Measurements from ENCODE around the gene DGKB.

DGKB gene

GRCh38 chr7:14510268-14510667 is 392.3 kb downstream of the DGKB start:
- Histone ChIP-seq H3K27me3 (ENCODE audit: control insufficient read depth in 1 of 2, insufficient read depth in 2 of 2, low read length in 2 of 2) (no peaks in the 10 kb centered on the region), H3K36me3 (ENCODE audit: control insufficient read depth in 1 of 2, insufficient read depth in 2 of 2, low read length in 2 of 2) (no peaks in the 10 kb centered on the region), H3K9me3 (ENCODE audit: control insufficient read depth in 1 of 2, low read length in 2 of 2) (peaks cover 0 to 5% of the 10 kb centered on the region in 2 donors), H3K27ac (ENCODE audit: low read depth, low read length) (no peak overlapping the region), H3K4me1 (ENCODE audit: control insufficient read depth in 1 of 2, insufficient read depth in 2 of 2, low read length in 2 of 2) (no peaks in the 10 kb centered on the region), H3K4me3 (ENCODE audit: low read depth in 1 of 2, low read length in 2 of 2) (no peak overlapping the region), H3K9ac (ENCODE audit: low read depth in 1 of 2, low read length in 2 of 2) (no peak overlapping the region)

DNA sequence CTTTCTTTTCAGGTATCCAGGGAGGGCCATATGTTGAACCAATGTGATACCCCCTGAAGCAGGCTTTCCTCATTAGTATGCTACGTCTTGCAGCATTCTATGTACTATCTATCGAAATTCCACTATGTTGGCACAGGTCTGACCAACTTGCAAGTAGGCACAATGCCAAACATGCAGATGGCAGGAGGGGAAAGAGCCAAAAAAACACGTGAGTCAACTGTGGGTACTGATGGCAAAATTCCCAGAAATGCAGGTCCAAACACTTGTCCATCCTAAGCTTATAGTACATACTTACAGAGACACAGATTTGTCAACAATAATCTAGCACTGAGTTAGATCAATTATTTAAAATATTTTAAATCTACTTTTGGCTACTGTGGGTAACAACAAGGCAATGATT is 394.9 kb downstream of the DGKB start:
- Histone ChIP-seq H3K36me3 (ENCODE audit: control insufficient read depth in 1 of 2, insufficient read depth in 2 of 2, low read length in 2 of 2) (no peaks in the 10 kb centered on the region), H3K4me3 (ENCODE audit: low read depth in 1 of 2, low read length in 2 of 2) (no peak overlapping the region), H3K27me3 (ENCODE audit: control insufficient read depth in 1 of 2, insufficient read depth in 2 of 2, low read length in 2 of 2) (no peaks in the 10 kb centered on the region), H3K9me3 (ENCODE audit: control insufficient read depth in 1 of 2, low read length in 2 of 2) (peaks cover 0 to 5% of the 10 kb centered on the region in 2 donors), H3K27ac (ENCODE audit: low read depth, low read length) (no peak overlapping the region), H3K4me1 (ENCODE audit: control insufficient read depth in 1 of 2, insufficient read depth in 2 of 2, low read length in 2 of 2) (no peaks in the 10 kb centered on the region), H3K9ac (ENCODE audit: low read depth in 1 of 2, low read length in 2 of 2) (no peak overlapping the region)

DNA sequence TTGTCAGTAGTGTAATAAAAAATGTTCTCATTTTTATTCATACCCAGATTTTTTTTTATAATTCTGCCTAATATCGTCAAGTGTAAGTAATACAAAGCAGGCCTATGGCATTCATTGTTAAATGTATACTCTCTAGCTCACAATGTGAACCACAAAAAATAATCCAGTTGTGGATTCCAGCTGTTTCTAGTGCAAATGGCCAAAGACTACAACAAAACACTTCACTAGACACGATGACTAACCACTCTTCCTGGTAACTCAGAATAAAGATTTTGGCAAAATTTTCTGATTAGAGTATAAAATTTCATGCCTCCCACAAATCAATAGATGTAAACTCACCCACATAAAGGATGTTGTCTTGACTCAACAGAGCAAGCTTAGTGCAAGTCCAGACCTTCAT is 396.6 kb downstream of the DGKB start:
- no peak overlapping the region for H3K27ac ChIP-seq (ENCODE audit: low read depth, low read length)
- H3K4me3 ChIP-seq (ENCODE audit: low read depth in 1 of 2, low read length in 2 of 2), result no peak overlapping the region
- no peaks in the 10 kb centered on the region for H3K27me3 ChIP-seq (ENCODE audit: control insufficient read depth in 1 of 2, insufficient read depth in 2 of 2, low read length in 2 of 2)
- no peaks in the 10 kb centered on the region for H3K36me3 ChIP-seq (ENCODE audit: control insufficient read depth in 1 of 2, insufficient read depth in 2 of 2, low read length in 2 of 2)
- peaks cover 0 to 2% of the 10 kb centered on the region in 2 donors for H3K9me3 ChIP-seq (ENCODE audit: control insufficient read depth in 1 of 2, low read length in 2 of 2)
- H3K9ac ChIP-seq (ENCODE audit: low read depth in 1 of 2, low read length in 2 of 2), result no peak overlapping the region
- no peaks in the 10 kb centered on the region for H3K4me1 ChIP-seq (ENCODE audit: control insufficient read depth in 1 of 2, insufficient read depth in 2 of 2, low read length in 2 of 2)

DNA sequence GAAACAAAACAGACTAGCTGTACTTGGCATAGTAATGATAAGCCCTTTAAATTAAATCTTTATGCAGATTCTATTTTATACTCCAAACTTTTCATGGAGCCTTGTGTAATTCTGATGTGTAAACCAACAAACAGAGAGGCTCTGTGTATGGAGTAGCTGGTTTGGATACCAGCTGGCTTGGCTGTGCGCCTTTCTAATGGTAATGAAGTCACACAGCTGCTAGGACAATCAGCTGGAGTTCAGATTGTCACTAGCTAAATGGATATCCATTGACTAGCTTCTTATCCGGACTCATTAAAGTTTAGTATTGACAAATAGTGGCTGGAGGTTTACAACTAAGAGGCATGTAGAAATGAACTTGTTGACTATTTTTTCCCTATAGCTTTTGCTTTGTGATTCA is 398.4 kb downstream of the DGKB start:
- Histone ChIP-seq H3K9ac (ENCODE audit: low read depth in 1 of 2, low read length in 2 of 2) (no peak overlapping the region), H3K9me3 (ENCODE audit: control insufficient read depth in 1 of 2, low read length in 2 of 2) (no peaks in the 10 kb centered on the region), H3K27ac (ENCODE audit: low read depth, low read length) (no peak overlapping the region), H3K27me3 (ENCODE audit: control insufficient read depth in 1 of 2, insufficient read depth in 2 of 2, low read length in 2 of 2) (no peaks in the 10 kb centered on the region), H3K4me1 (ENCODE audit: control insufficient read depth in 1 of 2, insufficient read depth in 2 of 2, low read length in 2 of 2) (no peaks in the 10 kb centered on the region), H3K36me3 (ENCODE audit: control insufficient read depth in 1 of 2, insufficient read depth in 2 of 2, low read length in 2 of 2) (no peaks in the 10 kb centered on the region), H3K4me3 (ENCODE audit: low read depth in 1 of 2, low read length in 2 of 2) (no peak overlapping the region)

DNA sequence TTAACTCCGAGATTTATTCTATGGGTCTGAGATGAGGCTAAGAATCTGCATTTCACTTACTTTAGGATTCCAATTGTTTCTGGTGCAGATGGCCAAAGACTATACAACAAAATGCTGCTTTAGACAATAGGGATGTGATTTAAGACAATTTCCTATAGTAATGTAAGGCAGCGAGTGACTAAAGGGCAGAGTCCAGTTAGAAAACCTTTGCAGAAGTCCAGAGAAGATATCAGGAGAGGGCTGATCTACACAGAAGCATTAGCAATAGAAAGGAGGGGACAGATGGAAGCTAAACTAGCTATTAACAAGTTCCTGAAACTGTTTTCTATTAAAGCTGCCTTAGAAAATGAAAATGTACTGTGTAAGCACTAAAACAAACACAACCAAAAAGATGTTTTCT is 398.9 kb downstream of the DGKB start:
- Histone ChIP-seq H3K36me3 (ENCODE audit: control insufficient read depth in 1 of 2, insufficient read depth in 2 of 2, low read length in 2 of 2) (no peaks in the 10 kb centered on the region), H3K4me3 (ENCODE audit: low read depth in 1 of 2, low read length in 2 of 2) (no peak overlapping the region), H3K27ac (ENCODE audit: low read depth, low read length) (no peak overlapping the region), H3K27me3 (ENCODE audit: control insufficient read depth in 1 of 2, insufficient read depth in 2 of 2, low read length in 2 of 2) (no peaks in the 10 kb centered on the region), H3K9me3 (ENCODE audit: control insufficient read depth in 1 of 2, low read length in 2 of 2) (no peaks in the 10 kb centered on the region), H3K9ac (ENCODE audit: low read depth in 1 of 2, low read length in 2 of 2) (no peak overlapping the region), H3K4me1 (ENCODE audit: control insufficient read depth in 1 of 2, insufficient read depth in 2 of 2, low read length in 2 of 2) (no peaks in the 10 kb centered on the region)

DNA sequence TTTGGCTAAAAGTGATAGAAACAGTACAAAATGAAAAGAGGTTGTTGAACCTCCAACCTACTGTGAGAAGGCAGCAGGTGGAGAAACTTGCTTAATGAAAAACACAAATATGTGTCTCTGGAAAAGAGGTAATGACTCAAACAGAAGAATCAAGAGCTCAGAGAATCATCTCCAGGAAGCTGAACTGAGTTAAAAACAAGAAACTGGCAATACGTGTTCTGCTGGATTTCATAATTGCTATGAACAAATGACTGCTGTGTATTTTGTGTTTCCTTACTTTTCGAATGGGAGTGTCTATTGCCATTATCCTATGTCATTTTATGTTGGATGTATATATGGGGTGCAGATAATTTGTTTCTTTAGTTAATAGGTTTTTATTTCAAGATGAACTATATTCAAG is 401.1 kb downstream of the DGKB start:
- H3K9ac ChIP-seq (ENCODE audit: low read depth in 1 of 2, low read length in 2 of 2), result no peak overlapping the region
- no peaks in the 10 kb centered on the region for H3K9me3 ChIP-seq (ENCODE audit: control insufficient read depth in 1 of 2, low read length in 2 of 2)
- H3K4me3 ChIP-seq (ENCODE audit: low read depth in 1 of 2, low read length in 2 of 2), result no peak overlapping the region
- H3K4me1 ChIP-seq (ENCODE audit: control insufficient read depth in 1 of 2, insufficient read depth in 2 of 2, low read length in 2 of 2), result no peaks in the 10 kb centered on the region
- no peaks in the 10 kb centered on the region for H3K27me3 ChIP-seq (ENCODE audit: control insufficient read depth in 1 of 2, insufficient read depth in 2 of 2, low read length in 2 of 2)
- no peak overlapping the region for H3K27ac ChIP-seq (ENCODE audit: low read depth, low read length)
- no peaks in the 10 kb centered on the region for H3K36me3 ChIP-seq (ENCODE audit: control insufficient read depth in 1 of 2, insufficient read depth in 2 of 2, low read length in 2 of 2)

DNA sequence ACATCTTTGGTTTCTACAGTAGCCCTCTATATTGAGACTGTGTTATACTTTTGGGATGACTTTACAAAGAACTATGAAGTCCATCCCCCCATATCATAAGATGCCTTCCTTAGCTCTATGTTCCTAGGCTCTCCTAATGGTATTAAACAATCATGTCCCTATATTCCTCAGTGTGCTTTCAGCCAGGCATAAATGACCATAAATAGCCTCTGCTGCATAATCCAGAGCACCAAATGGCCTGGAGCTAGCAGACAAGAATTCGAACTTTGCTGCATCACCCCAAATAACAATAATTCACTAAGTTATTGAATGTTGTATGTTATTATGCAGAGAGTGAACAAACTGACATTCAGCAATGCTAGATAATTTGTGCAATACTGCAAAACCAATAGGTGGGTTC is 405.2 kb downstream of the DGKB start:
- Histone ChIP-seq H3K4me1 (ENCODE audit: control insufficient read depth in 1 of 2, insufficient read depth in 2 of 2, low read length in 2 of 2) (no peaks in the 10 kb centered on the region), H3K27me3 (ENCODE audit: control insufficient read depth in 1 of 2, insufficient read depth in 2 of 2, low read length in 2 of 2) (no peaks in the 10 kb centered on the region), H3K36me3 (ENCODE audit: control insufficient read depth in 1 of 2, insufficient read depth in 2 of 2, low read length in 2 of 2) (no peaks in the 10 kb centered on the region), H3K27ac (ENCODE audit: low read depth, low read length) (no peak overlapping the region), H3K4me3 (ENCODE audit: low read depth in 1 of 2, low read length in 2 of 2) (no peak overlapping the region), H3K9me3 (ENCODE audit: control insufficient read depth in 1 of 2, low read length in 2 of 2) (no peaks in the 10 kb centered on the region), H3K9ac (ENCODE audit: low read depth in 1 of 2, low read length in 2 of 2) (no peak overlapping the region)

DNA sequence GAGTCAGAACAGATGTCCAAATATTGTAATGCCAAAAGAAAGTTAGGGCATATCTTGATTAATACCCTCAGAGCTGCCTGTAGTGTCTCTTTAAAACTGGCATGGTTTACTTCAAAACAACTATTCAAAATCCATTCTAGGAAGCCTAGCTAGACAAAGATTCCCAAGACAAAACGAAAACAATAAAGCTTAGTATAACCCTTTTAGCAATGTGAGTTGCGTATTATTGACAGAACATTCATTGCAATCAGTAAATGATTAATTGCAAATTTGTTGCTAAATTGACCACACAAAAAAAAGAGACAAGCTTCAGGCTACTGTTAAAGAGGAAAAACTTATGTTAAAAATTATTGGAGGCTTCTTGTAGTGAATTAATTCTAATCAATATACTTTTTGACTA is 406.9 kb downstream of the DGKB start:
- no peaks in the 10 kb centered on the region for H3K9me3 ChIP-seq (ENCODE audit: control insufficient read depth in 1 of 2, low read length in 2 of 2)
- H3K9ac ChIP-seq (ENCODE audit: low read depth in 1 of 2, low read length in 2 of 2), result no peak overlapping the region
- H3K27ac ChIP-seq (ENCODE audit: low read depth, low read length), result no peak overlapping the region
- no peaks in the 10 kb centered on the region for H3K27me3 ChIP-seq (ENCODE audit: control insufficient read depth in 1 of 2, insufficient read depth in 2 of 2, low read length in 2 of 2)
- no peaks in the 10 kb centered on the region for H3K4me1 ChIP-seq (ENCODE audit: control insufficient read depth in 1 of 2, insufficient read depth in 2 of 2, low read length in 2 of 2)
- no peak overlapping the region for H3K4me3 ChIP-seq (ENCODE audit: low read depth in 1 of 2, low read length in 2 of 2)
- no peaks in the 10 kb centered on the region for H3K36me3 ChIP-seq (ENCODE audit: control insufficient read depth in 1 of 2, insufficient read depth in 2 of 2, low read length in 2 of 2)

GRCh38 chr7:14487701-14488395 is 414.7 kb downstream of the DGKB start:
- Histone ChIP-seq H3K27me3 (ENCODE audit: control insufficient read depth in 1 of 2, insufficient read depth in 2 of 2, low read length in 2 of 2) (no peaks in the 10 kb centered on the region), H3K36me3 (ENCODE audit: control insufficient read depth in 1 of 2, insufficient read depth in 2 of 2, low read length in 2 of 2) (no peaks in the 10 kb centered on the region), H3K4me1 (ENCODE audit: control insufficient read depth in 1 of 2, insufficient read depth in 2 of 2, low read length in 2 of 2) (no peaks in the 10 kb centered on the region), H3K9me3 (ENCODE audit: control insufficient read depth in 1 of 2, low read length in 2 of 2) (no peaks in the 10 kb centered on the region), H3K4me3 (ENCODE audit: low read depth in 1 of 2, low read length in 2 of 2) (no peak overlapping the region), H3K27ac (ENCODE audit: low read depth, low read length) (no peak overlapping the region), H3K9ac (ENCODE audit: low read depth in 1 of 2, low read length in 2 of 2) (no peak overlapping the region)

DNA sequence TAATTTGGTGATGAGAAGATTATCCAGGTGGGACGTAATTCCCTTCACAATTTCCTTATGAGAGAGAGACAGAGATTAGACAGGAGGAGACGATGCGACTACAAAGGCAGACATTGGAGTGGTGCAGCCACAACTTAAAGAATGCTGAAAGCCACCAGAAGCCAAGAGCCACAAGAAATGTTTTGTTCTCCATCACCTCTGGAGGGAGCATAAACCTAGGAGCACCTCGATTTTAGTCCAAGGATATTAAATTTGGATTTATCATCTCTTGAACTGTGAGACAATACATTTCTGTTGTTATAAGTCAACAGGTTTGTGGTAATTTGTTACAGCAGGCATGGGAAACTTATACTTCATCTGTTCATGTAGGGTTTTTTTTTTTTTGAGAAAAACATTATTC is 418.9 kb downstream of the DGKB start:
- Histone ChIP-seq H3K27ac (ENCODE audit: low read depth, low read length) (no peak overlapping the region), H3K36me3 (ENCODE audit: control insufficient read depth in 1 of 2, insufficient read depth in 2 of 2, low read length in 2 of 2) (no peaks in the 10 kb centered on the region), H3K9ac (ENCODE audit: low read depth in 1 of 2, low read length in 2 of 2) (no peak overlapping the region), H3K4me1 (ENCODE audit: control insufficient read depth in 1 of 2, insufficient read depth in 2 of 2, low read length in 2 of 2) (no peaks in the 10 kb centered on the region), H3K9me3 (ENCODE audit: control insufficient read depth in 1 of 2, low read length in 2 of 2) (no peaks in the 10 kb centered on the region), H3K4me3 (ENCODE audit: low read depth in 1 of 2, low read length in 2 of 2) (no peak overlapping the region), H3K27me3 (ENCODE audit: control insufficient read depth in 1 of 2, insufficient read depth in 2 of 2, low read length in 2 of 2) (no peaks in the 10 kb centered on the region)

GRCh38 chr7:14480281-14480680 is 422.3 kb downstream of the DGKB start:
- H3K27ac ChIP-seq (ENCODE audit: low read depth, low read length), result no peak overlapping the region
- H3K9me3 ChIP-seq (ENCODE audit: control insufficient read depth in 1 of 2, low read length in 2 of 2), result no peaks in the 10 kb centered on the region
- H3K27me3 ChIP-seq (ENCODE audit: control insufficient read depth in 1 of 2, insufficient read depth in 2 of 2, low read length in 2 of 2), result no peaks in the 10 kb centered on the region
- no peak overlapping the region for H3K4me3 ChIP-seq (ENCODE audit: low read depth in 1 of 2, low read length in 2 of 2)
- H3K4me1 ChIP-seq (ENCODE audit: control insufficient read depth in 1 of 2, insufficient read depth in 2 of 2, low read length in 2 of 2), result no peaks in the 10 kb centered on the region
- no peak overlapping the region for H3K9ac ChIP-seq (ENCODE audit: low read depth in 1 of 2, low read length in 2 of 2)
- H3K36me3 ChIP-seq (ENCODE audit: control insufficient read depth in 1 of 2, insufficient read depth in 2 of 2, low read length in 2 of 2), result no peaks in the 10 kb centered on the region
